Naive B cell (primary cell): ENCODE measurements around the gene OR9I1. TPM values are rescaled to one million over a fixed set of nuclear protein-coding genes. Genes with fewer than 3 reads are reported as not detected.

ENCODE experiments used
- ATAC-seq, 2 donors: fragments of 150-1000 bp; cut with Tn5 transposase; 2 replicates each; pipeline ENCODE4 v1.10.0; 2021; ENCODE audit warnings: low read depth in 2 of 2, mild to moderate bottlenecking in 2 of 2, moderate library complexity in 2 of 2
- DNase-seq: peaks from one replicate; pipeline ENCODE4 v3.0.0; 2022
- H3K27ac Mint-ChIP-seq, 6 donors: one replicate each; pipeline ENCODE4 v1.8.0; 2020 to 2022; ENCODE audit warnings: mild to moderate bottlenecking in 6 of 6, mixed read lengths in 6 of 6, moderate library complexity in 5 of 6, inconsistent platforms in 2 of 6
- H3K27me3 Mint-ChIP-seq, 3 donors: one replicate each; pipeline ENCODE4 v1.8.0; 2021 to 2022; ENCODE audit warnings: mixed read lengths in 3 of 3, mild to moderate bottlenecking in 1 of 3
- H3K36me3 Mint-ChIP-seq, 2 donors: one replicate each; pipeline ENCODE4 v1.8.0; 2020 to 2022; ENCODE audit warnings: mixed read lengths in 2 of 2, inconsistent platforms in 1 of 2, mild to moderate bottlenecking in 1 of 2
- H3K4me1 Mint-ChIP-seq, 3 donors: one replicate each; pipeline ENCODE4 v1.8.0; 2020 to 2022; ENCODE audit warnings: mixed read lengths in 3 of 3, inconsistent platforms in 1 of 3, mild to moderate bottlenecking in 1 of 3, moderate library complexity in 1 of 3
- H3K4me3 Mint-ChIP-seq, 8 donors: one replicate each; pipeline ENCODE4 v1.8.0; 2020 to 2022; ENCODE audit warnings: mild to moderate bottlenecking in 8 of 8, mixed read lengths in 8 of 8, moderate library complexity in 8 of 8, inconsistent platforms in 2 of 8
- H3K9me3 Mint-ChIP-seq, 7 donors: one replicate each; pipeline ENCODE4 v1.8.0; 2020 to 2022; ENCODE audit warnings: mixed read lengths in 7 of 7, mild to moderate bottlenecking in 5 of 7, inconsistent platforms in 2 of 7, moderate library complexity in 1 of 7
- polyA plus RNA-seq, 6 donors: library from polyadenylated mRNA; unstranded; fragments of 300-500 nt; fragmentation: Illumina TruSeq; gene quantifications; one replicate each; pipeline ENCODE4 v1.2.3, GENCODE V29; 2021; ENCODE audit warnings: low read depth in 6 of 6

The OR9I1 gene
- polyA plus RNA-seq, 6 donors from 2014 or later: not detected

DNA sequence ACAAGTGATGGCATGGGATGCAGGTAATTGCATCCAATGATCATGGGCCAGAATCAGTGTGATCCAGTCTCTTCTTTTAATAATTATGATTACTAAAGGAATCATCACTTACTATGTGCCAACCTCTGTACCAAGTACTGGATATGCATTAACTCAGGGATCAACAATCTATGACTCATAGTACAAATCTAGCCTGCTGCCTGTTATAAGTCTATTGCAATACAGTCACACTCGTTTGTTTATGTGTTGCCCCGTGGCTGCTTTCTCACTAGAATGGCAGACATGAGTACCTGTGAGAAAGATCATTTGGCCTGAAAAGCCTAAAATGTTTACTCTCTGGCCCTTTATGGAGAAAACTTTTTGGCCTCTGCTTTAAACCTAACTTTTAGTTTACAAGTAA is 49.5 kb downstream of the OR9I1 start:
- H3K27ac Mint-ChIP-seq: no peak overlapping the region
- ATAC-seq (no peak), DNase-seq (no peak)
- peaks cover 1 to 14% (median 7%) of the 10 kb centered on the region in 7 donors for H3K9me3 Mint-ChIP-seq
- no peaks in the 10 kb centered on the region for H3K36me3 Mint-ChIP-seq
- H3K27me3 Mint-ChIP-seq: peaks cover 3 to 13% (median 11%) of the 10 kb centered on the region in 3 donors
- H3K4me3 Mint-ChIP-seq: no peak overlapping the region
- no peaks in the 10 kb centered on the region for H3K4me1 Mint-ChIP-seq

DNA sequence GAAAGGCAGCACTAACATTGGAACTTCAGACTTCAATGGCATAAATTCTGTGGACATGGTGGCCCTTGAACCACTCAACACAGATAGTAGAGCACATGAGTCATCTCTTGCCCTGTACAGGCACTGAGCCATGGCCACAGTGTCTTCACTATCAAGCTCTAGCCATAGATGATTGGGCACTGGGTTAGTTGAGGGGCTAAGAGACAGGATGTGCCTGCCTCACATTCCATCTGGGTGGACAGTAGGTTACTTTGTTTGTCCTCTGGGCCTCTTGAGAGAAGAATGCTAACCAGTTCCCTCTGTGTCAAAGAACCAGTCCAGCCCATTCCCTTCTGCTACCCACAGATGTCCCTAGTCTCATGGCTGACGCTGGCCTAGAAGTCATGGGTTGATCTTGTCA is 54.7 kb downstream of the OR9I1 start:
- no peak overlapping the region for H3K4me3 Mint-ChIP-seq
- DNase-seq (no peak), ATAC-seq (no peak)
- no peak overlapping the region for H3K27ac Mint-ChIP-seq
- H3K9me3 Mint-ChIP-seq: peaks cover 1 to 14% (median 7%) of the 10 kb centered on the region in 7 donors
- peaks cover 0 to 8% (median 6%) of the 10 kb centered on the region in 3 donors for H3K27me3 Mint-ChIP-seq
- H3K36me3 Mint-ChIP-seq: no peaks in the 10 kb centered on the region
- H3K4me1 Mint-ChIP-seq: no peaks in the 10 kb centered on the region

GRCh38 chr11:58068655-58069054 is 56.7 kb downstream of the OR9I1 start:
- Mint-ChIP-seq H3K36me3 (no peaks in the 10 kb centered on the region), H3K9me3 (peaks cover 0 to 2% (median under 1%) of the 10 kb centered on the region in 7 donors), H3K4me1 (no peaks in the 10 kb centered on the region), H3K4me3 (no peak overlapping the region), H3K27me3 (peaks cover 9 to 13% (median 10%) of the 10 kb centered on the region in 3 donors), H3K27ac (no peak overlapping the region)
- DNase-seq: no peak
- ATAC-seq: no peak

GRCh38 chr11:58067685-58068084 is 57.6 kb downstream of the OR9I1 start:
- ATAC-seq: no peak

More at GRCh38 chr11:58067685-58068084, 57.6 kb downstream of the OR9I1 start:
- Mint-ChIP-seq H3K27ac (no peak overlapping the region), H3K36me3 (no peaks in the 10 kb centered on the region), H3K4me1 (no peaks in the 10 kb centered on the region), H3K9me3 (peaks cover 0 to 2% (median 0%) of the 10 kb centered on the region in 7 donors), H3K27me3 (peaks cover 9 to 13% (median 9%) of the 10 kb centered on the region in 3 donors), H3K4me3 (no peak overlapping the region)
- no peak for DNase-seq

Other genes with a start within 250 kb of the OR9I1 start
- gene OR9Q1, start 101.6 kb downstream of the OR9I1 start, polyA plus RNA-seq: not detected
- not detected for gene OR6Q1, start 94.6 kb downstream of the OR9I1 start, polyA plus RNA-seq
- not detected for gene OR9Q2, start 63.5 kb upstream of the OR9I1 start, polyA plus RNA-seq
- gene OR1S2, start 78.6 kb upstream of the OR9I1 start, polyA plus RNA-seq: not detected
- gene OR1S1, start 87.2 kb upstream of the OR9I1 start, polyA plus RNA-seq: not detected
- not detected for gene OR10Q1, start 103.4 kb upstream of the OR9I1 start, polyA plus RNA-seq
- not detected for gene OR10W1, start 142.7 kb upstream of the OR9I1 start, polyA plus RNA-seq
- not detected for gene OR5B17, start 233.5 kb upstream of the OR9I1 start, polyA plus RNA-seq